ENCODE data around the gene MANEAL.

The MANEAL gene

DNA sequence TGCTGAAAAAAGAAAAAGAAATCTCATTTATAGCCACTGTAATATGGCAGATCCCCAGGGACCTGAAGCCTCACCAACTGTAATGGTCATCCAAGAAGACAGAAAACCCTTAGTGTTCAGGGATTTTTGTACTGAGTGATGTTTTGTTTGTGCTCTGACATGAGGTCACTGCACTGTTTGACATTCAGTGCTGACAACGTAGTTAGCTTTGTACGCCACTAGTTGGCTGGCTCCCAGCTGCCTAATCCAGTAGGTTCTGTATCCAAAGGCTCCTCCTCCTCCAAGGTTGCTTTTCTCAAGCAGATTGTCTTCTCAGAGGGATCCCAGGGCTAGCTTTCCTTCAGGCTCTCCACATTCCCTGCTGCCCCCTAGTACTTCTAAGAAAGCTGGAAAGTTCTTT, 23.8 kb downstream of the MANEAL start:
- DNase-seq (ENCODE audit: extremely low read depth, low read depth), result no peak

DNA sequence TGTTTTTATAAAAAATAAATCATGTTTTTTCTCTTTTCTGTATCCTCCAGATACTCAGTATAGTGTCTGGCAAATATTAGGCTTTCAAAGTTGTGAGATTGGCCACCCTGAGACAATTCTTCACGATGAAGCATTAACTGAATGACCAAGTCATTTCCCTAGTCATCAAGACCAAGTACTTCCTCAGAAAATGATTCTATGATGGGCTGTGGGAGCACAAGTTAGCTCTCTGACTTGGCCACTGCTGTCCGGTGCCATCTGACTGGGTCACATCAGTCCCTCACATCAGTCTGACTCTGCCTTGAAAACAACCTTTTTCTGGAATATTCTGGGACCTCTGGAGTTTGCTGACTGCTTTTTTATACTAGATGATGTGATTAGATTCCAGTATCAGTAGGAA, 27.8 kb downstream of the MANEAL start:
- TF ChIP-seq, protein P1, sequence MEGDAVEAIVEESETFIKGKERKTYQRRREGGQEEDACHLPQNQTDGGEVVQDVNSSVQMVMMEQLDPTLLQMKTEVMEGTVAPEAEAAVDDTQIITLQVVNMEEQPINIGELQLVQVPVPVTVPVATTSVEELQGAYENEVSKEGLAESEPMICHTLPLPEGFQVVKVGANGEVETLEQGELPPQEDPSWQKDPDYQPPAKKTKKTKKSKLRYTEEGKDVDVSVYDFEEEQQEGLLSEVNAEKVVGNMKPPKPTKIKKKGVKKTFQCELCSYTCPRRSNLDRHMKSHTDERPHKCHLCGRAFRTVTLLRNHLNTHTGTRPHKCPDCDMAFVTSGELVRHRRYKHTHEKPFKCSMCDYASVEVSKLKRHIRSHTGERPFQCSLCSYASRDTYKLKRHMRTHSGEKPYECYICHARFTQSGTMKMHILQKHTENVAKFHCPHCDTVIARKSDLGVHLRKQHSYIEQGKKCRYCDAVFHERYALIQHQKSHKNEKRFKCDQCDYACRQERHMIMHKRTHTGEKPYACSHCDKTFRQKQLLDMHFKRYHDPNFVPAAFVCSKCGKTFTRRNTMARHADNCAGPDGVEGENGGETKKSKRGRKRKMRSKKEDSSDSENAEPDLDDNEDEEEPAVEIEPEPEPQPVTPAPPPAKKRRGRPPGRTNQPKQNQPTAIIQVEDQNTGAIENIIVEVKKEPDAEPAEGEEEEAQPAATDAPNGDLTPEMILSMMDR (IDR thresholded peaks at IDR 0.05; ENCODE audit: low read depth, low read length), result no peak
- DNase-seq (ENCODE audit: extremely low read depth, low read depth), result no peak

More for the DNA sequence above, 23.8 kb downstream of the MANEAL start:
- TF ChIP-seq, protein P1 (IDR thresholded peaks at IDR 0.05; ENCODE audit: low read depth, low read length), result no peak

DNA sequence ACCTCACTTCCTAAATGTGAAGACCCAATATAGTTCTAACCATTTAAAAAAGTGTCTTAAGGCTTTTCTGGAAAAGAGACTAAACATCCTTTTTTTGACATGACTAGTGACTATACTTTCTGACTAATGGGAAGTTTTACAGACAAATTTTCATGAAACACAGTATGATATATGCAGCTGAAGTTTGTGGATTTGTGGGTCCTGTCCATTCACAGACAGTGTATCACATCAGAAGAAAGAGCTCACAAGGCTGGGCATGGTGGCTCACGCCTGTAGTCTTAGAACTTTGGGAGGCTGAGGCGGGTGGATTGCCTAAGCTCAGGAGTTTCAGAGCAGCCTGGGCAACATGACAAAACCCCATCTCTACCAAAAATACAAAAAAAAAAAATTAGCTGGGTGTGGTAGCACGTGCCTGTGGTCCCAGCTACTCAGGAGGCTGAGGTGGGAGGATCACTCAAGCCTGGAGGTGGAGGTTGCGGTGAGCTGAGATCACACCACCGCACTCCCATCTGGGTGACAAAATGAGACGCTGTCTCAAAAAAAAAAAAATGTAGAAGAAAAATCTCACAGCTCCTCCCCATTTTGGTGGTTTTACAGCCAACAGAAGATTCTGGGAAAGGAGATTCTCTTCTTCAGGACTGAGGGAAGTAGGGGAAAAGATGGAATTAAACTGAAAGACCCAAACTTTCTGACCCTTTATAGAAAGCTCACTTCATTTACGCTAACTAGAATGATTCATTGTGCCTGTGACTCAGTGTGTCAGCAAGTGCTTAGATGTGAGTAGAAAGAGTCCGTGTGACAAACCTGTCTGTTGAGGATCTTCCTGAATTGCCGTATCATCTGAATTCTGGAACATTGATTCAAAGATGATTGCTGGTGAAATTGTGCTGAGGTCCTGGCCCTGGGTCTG, 29.5 kb downstream of the MANEAL start:
- DNase-seq (ENCODE audit: extremely low read depth, low read depth), result no peak
- TF ChIP-seq, protein P1 (IDR thresholded peaks at IDR 0.05; ENCODE audit: low read depth, low read length), result no peak

DNA sequence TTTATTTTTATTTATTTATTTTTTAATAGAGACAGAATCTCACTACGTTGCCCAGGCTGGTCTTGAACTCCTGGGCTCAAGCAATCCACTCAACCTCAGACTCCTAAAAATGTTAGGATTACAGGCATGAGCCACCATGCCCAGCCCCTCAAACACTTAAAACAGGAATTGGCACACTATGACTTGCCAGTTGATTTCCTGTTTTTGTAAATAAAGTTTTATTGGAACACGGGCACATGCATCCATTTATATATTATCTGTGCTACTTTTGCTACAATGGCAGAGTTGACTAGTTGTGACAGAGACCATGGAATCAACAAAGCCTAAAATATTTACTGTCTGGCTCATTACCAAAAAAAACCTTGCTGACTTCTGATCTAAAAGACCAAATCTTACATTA, 30.4 kb downstream of the MANEAL start:
- no peak for DNase-seq (ENCODE audit: extremely low read depth, low read depth)
- TF ChIP-seq, protein P1 (IDR thresholded peaks at IDR 0.05; ENCODE audit: low read depth, low read length), result no peak

DNA sequence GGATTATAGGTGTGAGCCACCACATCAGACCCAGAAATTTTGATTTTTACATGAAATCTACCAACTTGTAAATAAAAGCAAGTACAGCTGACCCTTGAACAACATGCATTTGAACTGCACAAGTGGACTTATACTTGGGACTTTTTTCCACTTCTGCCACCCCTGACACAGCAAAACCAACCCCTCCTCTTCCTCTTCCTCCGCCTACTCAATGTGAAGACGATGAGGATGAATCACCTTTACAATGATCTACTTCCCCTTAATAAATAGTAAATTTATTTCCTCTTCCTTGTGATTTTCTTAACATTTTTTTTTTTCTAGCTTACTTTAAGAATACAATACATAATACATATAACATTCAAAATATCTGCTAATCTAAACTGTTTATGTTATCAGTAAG, 31.9 kb downstream of the MANEAL start:
- TF ChIP-seq, protein P1 (IDR thresholded peaks at IDR 0.05; ENCODE audit: low read depth, low read length), result no peak
- no peak for DNase-seq (ENCODE audit: extremely low read depth, low read depth)

DNA sequence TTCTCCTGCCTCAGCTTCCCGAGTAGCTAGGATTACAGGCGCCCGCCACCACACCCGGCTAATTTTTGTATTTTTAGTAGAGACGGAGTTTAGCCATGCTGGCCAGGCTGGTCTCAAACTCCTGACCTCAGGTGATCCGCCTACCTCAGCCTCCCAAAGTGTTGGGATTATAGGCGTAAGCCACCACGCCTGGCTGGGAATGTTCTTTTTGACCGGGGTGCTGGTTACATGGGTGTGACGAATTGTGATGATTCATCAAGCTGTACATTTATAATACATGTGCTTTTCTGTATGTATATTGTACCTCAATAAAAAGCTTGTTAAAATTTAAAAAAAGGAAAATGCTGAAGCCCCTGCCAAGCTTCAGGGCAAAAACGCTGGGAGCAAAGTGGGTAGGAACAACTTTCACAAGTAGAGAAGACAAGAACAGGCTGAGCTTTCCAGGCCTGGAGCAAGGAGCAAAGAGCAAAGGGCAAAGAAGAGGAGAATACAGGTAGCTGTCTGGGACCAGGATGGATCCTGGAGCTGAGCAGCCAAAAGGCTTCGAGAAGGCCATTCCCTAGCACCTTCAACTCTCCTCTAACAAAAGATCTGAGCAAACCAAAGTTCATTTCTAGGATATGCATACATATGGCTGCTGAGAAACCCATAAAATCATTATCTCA, 34.9 kb downstream of the MANEAL start:
- TF ChIP-seq, protein P1 (IDR thresholded peaks at IDR 0.05; ENCODE audit: low read depth, low read length), result no peak
- no peak for DNase-seq (ENCODE audit: extremely low read depth, low read depth)

DNA sequence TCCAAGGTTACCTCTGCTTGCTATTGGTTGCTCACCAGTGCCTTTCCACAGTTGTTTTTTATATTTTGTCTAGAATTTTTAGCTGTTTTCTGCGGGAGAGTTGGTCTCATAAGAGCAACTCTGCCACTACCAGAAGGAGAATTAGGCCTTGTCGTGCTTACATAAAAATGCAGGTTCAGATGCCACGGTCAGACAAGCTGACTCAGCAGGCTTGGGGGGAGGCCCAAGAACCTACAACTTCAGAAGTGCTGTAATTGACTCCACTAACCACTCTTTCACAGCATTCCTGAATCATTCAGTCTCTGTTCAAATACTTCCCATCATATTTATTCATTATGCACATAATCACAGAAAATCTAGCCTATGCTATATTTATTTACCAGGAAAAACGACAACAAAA, 37.5 kb downstream of the MANEAL start:
- TF ChIP-seq, protein P1 (IDR thresholded peaks at IDR 0.05; ENCODE audit: low read depth, low read length), result no peak
- DNase-seq (ENCODE audit: extremely low read depth, low read depth), result no peak
